ENCODE results near the gene THSD7A.

Gene THSD7A, protein sequence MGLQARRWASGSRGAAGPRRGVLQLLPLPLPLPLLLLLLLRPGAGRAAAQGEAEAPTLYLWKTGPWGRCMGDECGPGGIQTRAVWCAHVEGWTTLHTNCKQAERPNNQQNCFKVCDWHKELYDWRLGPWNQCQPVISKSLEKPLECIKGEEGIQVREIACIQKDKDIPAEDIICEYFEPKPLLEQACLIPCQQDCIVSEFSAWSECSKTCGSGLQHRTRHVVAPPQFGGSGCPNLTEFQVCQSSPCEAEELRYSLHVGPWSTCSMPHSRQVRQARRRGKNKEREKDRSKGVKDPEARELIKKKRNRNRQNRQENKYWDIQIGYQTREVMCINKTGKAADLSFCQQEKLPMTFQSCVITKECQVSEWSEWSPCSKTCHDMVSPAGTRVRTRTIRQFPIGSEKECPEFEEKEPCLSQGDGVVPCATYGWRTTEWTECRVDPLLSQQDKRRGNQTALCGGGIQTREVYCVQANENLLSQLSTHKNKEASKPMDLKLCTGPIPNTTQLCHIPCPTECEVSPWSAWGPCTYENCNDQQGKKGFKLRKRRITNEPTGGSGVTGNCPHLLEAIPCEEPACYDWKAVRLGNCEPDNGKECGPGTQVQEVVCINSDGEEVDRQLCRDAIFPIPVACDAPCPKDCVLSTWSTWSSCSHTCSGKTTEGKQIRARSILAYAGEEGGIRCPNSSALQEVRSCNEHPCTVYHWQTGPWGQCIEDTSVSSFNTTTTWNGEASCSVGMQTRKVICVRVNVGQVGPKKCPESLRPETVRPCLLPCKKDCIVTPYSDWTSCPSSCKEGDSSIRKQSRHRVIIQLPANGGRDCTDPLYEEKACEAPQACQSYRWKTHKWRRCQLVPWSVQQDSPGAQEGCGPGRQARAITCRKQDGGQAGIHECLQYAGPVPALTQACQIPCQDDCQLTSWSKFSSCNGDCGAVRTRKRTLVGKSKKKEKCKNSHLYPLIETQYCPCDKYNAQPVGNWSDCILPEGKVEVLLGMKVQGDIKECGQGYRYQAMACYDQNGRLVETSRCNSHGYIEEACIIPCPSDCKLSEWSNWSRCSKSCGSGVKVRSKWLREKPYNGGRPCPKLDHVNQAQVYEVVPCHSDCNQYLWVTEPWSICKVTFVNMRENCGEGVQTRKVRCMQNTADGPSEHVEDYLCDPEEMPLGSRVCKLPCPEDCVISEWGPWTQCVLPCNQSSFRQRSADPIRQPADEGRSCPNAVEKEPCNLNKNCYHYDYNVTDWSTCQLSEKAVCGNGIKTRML (N-terminal part only)

GRCh38 chr7:11831736-11832495 is at the start of gene THSD7A:
Gene THSD7A, minus strand, starts transcription at chr7:11832198. Its CDS starts 252 bp downstream, at chr7:11831946.
- peak; percentile 64 for DNase-seq (ENCODE audit: low spot score)

- DNase-seq (ENCODE audit: low spot score) = no peak
Measured at GRCh38 chr7:11881680-11882079, 49.7 kb upstream of the THSD7A start.

DNA sequence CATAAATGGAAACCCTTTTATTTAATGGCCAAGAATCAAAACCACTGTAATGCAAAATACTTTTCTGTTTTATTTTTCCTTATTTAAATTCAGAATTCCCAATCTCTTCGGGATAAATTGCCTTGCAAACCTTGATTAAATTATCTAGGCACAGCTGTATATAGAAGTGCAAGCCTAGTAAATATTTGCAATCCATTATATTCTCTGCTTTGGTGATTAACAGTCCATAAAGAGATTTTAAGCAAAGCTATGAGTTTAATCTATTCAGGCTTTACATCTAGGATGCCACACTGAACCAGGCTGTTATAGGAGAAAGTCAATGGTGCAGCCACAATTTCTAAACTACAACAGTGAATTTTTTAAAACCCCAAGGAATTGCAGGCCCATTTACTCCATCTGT is 43.6 kb upstream of the THSD7A start:
- DNase-seq (ENCODE audit: low spot score) = no peak

GRCh38 chr7:11865671-11866070 is 33.7 kb upstream of the THSD7A start:
- no peak for DNase-seq (ENCODE audit: low spot score)

GRCh38 chr7:11858622-11859302 is 26.8 kb upstream of the THSD7A start:
- no peak for DNase-seq (ENCODE audit: low spot score)

- no peak for DNase-seq (ENCODE audit: low spot score)
Measured at GRCh38 chr7:11858026-11858425, 26.0 kb upstream of the THSD7A start.

DNA sequence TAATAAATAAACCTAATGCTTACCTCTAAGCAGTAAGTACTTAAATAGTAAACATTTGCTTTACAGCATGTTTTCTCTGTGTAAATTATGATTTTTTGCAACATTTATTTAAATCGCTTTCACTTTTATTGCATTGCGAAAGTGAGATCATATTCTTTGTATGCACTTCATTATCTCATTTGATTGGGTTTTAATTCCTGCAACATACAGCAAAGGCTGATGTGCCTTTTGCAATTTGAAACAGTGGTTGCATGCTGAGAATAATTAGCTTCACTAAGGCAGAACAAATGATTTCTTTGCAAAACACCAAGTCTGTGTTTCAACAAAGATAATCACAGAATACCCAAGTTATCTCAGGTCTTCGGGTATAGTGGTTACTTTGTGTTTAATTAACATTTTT is 16.3 kb upstream of the THSD7A start:
- DNase-seq (ENCODE audit: low spot score) = no peak

- DNase-seq (ENCODE audit: low spot score) = no peak
Measured at GRCh38 chr7:11847336-11847735, 15.3 kb upstream of the THSD7A start.

- DNase-seq (ENCODE audit: low spot score) = no peak
Measured at GRCh38 chr7:11846361-11846955, 14.5 kb upstream of the THSD7A start.

- no peak for DNase-seq (ENCODE audit: low spot score)
Measured at GRCh38 chr7:11843113-11843765, 11.2 kb upstream of the THSD7A start.

- DNase-seq (ENCODE audit: low spot score) = no peak
Measured at GRCh38 chr7:11841657-11842056, 9.7 kb upstream of the THSD7A start.

GRCh38 chr7:11835260-11835659 is 3.3 kb upstream of the THSD7A start:
- DNase-seq (ENCODE audit: low spot score) = peak; percentile 30

DNA sequence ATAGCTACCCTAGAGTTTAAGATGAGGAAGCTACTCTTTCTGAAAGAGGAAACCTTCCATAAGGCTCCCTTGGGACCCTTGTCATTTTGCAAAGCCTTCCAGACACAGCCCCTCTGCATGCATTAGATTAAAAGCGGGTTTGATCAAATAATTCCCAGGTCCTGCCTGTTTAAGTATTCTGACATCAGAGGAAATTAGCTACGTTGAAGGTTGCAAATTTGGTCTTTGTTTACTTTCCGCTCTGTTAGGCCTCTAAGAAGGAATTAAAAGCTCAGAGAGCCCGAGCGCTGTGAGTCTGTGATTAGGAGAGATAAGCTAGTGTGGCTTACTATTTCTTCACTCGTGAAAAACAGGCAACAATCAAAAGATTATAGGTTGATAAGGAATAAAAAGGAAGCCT is 1.4 kb upstream of the THSD7A start:
- DNase-seq (ENCODE audit: low spot score) = no peak

- peak; percentile 6 for DNase-seq (ENCODE audit: low spot score)
Measured at GRCh38 chr7:11831156-11831735, 752 bp downstream of the THSD7A start.

GRCh38 chr7:11830582-11831155 is 1.3 kb downstream of the THSD7A start:
- DNase-seq (ENCODE audit: low spot score) = no peak

DNA sequence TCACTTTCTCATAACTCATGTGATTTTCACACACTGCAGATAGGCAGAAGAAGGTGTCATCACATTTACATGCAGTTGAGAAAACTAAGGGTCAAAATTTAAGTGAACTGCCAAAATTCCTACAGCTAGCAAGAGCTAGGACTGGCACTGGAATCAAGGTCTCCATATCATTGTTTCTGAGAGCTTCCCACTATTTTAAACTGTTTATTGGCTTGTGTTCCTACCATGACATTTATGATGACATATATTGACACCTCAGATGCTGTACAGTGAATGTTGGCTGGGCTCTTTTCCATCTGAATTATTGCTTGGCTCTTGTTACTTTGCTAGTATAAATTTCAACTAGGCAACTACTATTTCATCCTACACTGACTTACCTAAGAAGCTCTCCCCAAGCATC is 2.0 kb downstream of the THSD7A start:
- DNase-seq (ENCODE audit: low spot score) = no peak

DNA sequence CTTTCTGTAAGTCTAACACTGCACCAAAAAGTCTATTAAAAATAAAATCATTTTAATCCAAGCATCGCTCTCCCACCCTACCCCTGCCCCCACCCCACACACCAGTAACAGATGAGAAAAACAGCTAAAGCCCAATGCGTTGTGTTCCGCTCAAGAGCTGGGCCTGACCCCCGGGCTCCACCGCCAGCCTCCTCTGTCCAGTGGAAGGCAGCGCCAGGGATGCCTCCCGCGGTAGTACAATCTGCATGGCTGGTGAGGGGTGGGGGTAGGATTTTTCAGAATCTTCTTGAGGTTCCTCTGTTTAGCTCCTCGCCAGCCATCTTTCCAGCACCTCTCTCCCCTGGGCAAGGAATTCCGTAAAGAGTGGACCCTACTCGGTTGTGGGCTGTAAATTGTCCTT is 12.1 kb downstream of the THSD7A start:
- DNase-seq (ENCODE audit: low spot score) = no peak

- DNase-seq (ENCODE audit: low spot score) = no peak
Measured at GRCh38 chr7:11819271-11819670, 12.7 kb downstream of the THSD7A start.

DNA sequence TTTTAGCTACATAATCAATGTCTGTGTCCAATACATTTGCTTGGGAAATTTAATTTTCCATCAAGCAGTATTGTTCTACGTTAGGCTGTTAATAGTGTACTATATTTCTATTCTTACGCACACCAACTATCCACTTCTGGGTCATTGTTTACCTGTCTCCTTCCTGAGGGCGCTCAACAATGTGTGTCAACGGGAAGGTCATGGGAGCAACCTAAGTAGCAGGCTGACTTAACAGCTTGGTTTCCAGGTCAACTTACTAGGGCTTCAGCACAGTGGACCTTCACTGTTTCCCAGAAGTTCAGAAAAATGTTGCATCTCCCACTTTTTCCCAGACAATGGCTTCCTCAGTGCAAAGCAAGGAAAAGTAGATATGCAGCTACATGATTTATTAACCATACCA is 13.7 kb downstream of the THSD7A start:
- no peak for DNase-seq (ENCODE audit: low spot score)
